K562 (cell line): ENCODE measurements around the gene CA5B. TPM values are rescaled to one million over a fixed set of nuclear protein-coding genes. Genes with fewer than 3 reads are reported as not detected.
"Not testable (repeated sequence)": the region's sequence is repeated elsewhere in the genome, so short reads cannot be mapped to it uniquely, and the experiment has no call there.

ENCODE experiments used
- ATAC-seq: fragments of 200-7000 bp; cut with Tn5 transposase; 3 replicates; pipeline ENCODE4 v1.9.1; 2020; ENCODE audit warnings: moderate library complexity
- BruUV-seq: library from RNA; stranded (reverse); fragments of 400-500 nt; replicated peaks from 2 replicates; lab custom pipeline; 2021; lab: Mats Ljungman, UMichigan
- CTCF ChIA-PET: fragments of 300-600 bp; formaldehyde crosslinking; extraction: SDS; loops from one replicate; lab custom pipeline; 2021; ENCODE audit warnings: low intra/inter-chr PET ratio; lab: Yijun Ruan, JAX
- POLR2A ChIA-PET: fragments of 300-600, 350-650 bp; sonication (Branson Sonifier 250); formaldehyde crosslinking; extraction: SDS; loops from one replicate; lab custom pipeline; 2021; ENCODE audit warnings: antibody characterized with exemption, inconsistent platforms; lab: Yijun Ruan, JAX
- DNase-seq, 4 experiments: peaks; one replicate each; pipeline versions ENCODE4 v3.0.0 to v3.0.0-alpha.2; 2011 to 2018; ENCODE audit warnings: low spot score in 3 of 4, mixed read lengths in 3 of 4; ENCODE audit errors: extremely low read depth in 1 of 4
- FAIRE-seq: peaks from 2 replicates; lab custom pipeline; 2011; peaks lifted over from hg19 to GRCh38; lab: Jason Lieb, UNC
- H2AFZ ChIP-seq: 2 replicates; pipeline ENCODE4 v1.6.0; 2011; ENCODE audit warnings: low read depth, low read length, control low read depth, inconsistent platforms
- H3K27ac ChIP-seq: fragments of 200-600 bp; 3 replicates; pipeline ENCODE4 v1.8.0; 2011; ENCODE audit warnings: low read depth, mild to moderate bottlenecking, control low read depth, inconsistent platforms, low read length, moderate library complexity, mixed read lengths; ENCODE audit errors: extremely low read depth
- H3K27me3 ChIP-seq, 2 experiments: fragments of 300-600 bp in 1 of 2; 2 replicates in 1 of 2; 3 replicates in 1 of 2; pipeline versions ENCODE4 v1.6.0 to v1.8.0; 2011; ENCODE audit warnings: inconsistent platforms in 2 of 2, low read length in 2 of 2, mild to moderate bottlenecking in 1 of 2, mixed read lengths in 1 of 2, moderate library complexity in 1 of 2; ENCODE audit not compliant: control insufficient read depth in 2 of 2, insufficient read depth in 2 of 2
- H3K36me3 ChIP-seq: fragments of 300-600 bp; 3 replicates; pipeline ENCODE4 v1.8.0; 2011; ENCODE audit warnings: mild to moderate bottlenecking, low read length, inconsistent platforms; ENCODE audit not compliant: control insufficient read depth, insufficient read depth
- H3K4me1 ChIP-seq, 2 experiments: fragments of 200-600 bp in 1 of 2; replicated peaks in 1 of 2; 2 replicates in 1 of 2; 3 replicates in 1 of 2; pipeline versions ENCODE4 v1.5.1 to v1.8.0; 2011; ENCODE audit warnings: inconsistent platforms in 2 of 2, low read length in 2 of 2, mild to moderate bottlenecking in 1 of 2, mixed read lengths in 1 of 2, moderate library complexity in 1 of 2; ENCODE audit not compliant: control insufficient read depth in 2 of 2, insufficient read depth in 2 of 2
- H3K4me2 ChIP-seq: 2 replicates; pipeline ENCODE4 v1.6.1; 2011; ENCODE audit warnings: low read length, control low read depth, inconsistent platforms, mixed read lengths; ENCODE audit not compliant: insufficient read depth
- H3K4me3 ChIP-seq: fragments of 200-600 bp; sonication (generic), shearing (Covaris generic); 2 replicates; pipeline ENCODE4 v1.5.1; 2016; ENCODE audit warnings: control low read depth, inconsistent platforms
- H3K79me2 ChIP-seq: fragments of 200-600 bp; 3 replicates; pipeline ENCODE4 v1.8.0; 2011; ENCODE audit warnings: low read length, inconsistent platforms; ENCODE audit not compliant: control insufficient read depth, insufficient read depth
- H3K9ac ChIP-seq, 2 experiments: 2 replicates each; pipeline versions ENCODE4 v1.6.0 to v1.6.1; 2011; ENCODE audit warnings: low read depth in 2 of 2, low read length in 2 of 2, control low read depth in 1 of 2, inconsistent platforms in 1 of 2, mild to moderate bottlenecking in 1 of 2, mixed read lengths in 1 of 2; ENCODE audit not compliant: insufficient read depth in 1 of 2
- H3K9me1 ChIP-seq: one replicate; pipeline ENCODE4 v1.6.0; 2011; ENCODE audit warnings: inconsistent platforms, mild to moderate bottlenecking, low read length, moderate library complexity; ENCODE audit not compliant: control insufficient read depth, insufficient read depth
- H3K9me3 ChIP-seq: replicated peaks from 2 replicates; pipeline ENCODE4 v1.5.1; 2011; ENCODE audit warnings: low read depth, low read length, inconsistent platforms; ENCODE audit not compliant: control insufficient read depth, insufficient read depth
- H4K20me1 ChIP-seq: replicated peaks from 2 replicates; pipeline ENCODE4 v1.6.1; 2011; ENCODE audit warnings: low read length, inconsistent platforms, mixed read lengths; ENCODE audit not compliant: control insufficient read depth, insufficient read depth
- ADNP ChIP-seq: fragments of 200-800 bp; sonication (Bioruptor generic); IDR thresholded peaks from 2 replicates; pipeline ENCODE4 v1.6.1; 2016; ENCODE audit warnings: missing genetic modification characterization, missing compliant biosample characterization
- ARID1B ChIP-seq: fragments of 450-650 bp; IDR thresholded peaks from 2 replicates; pipeline ENCODE4 v1.6.1; 2016; ENCODE audit warnings: antibody characterized with exemption, mild to moderate bottlenecking, inconsistent platforms
- C11orf30 ChIP-seq: fragments of 450-650 bp; IDR thresholded peaks from 2 replicates; pipeline ENCODE4 v1.6.1; 2016; ENCODE audit warnings: low read depth, mild to moderate bottlenecking
- CBFA2T3 ChIP-seq: fragments of 450-650 bp; IDR thresholded peaks from 2 replicates; pipeline ENCODE4 v1.6.1; 2017
- EWSR1 ChIP-seq: fragments of 450-650 bp; IDR thresholded peaks from 2 replicates; pipeline ENCODE4 v1.6.1; 2018; ENCODE audit warnings: borderline replicate concordance, mild to moderate bottlenecking, low read depth, moderate library complexity; ENCODE audit not compliant: partially characterized antibody
- FOSL1 ChIP-seq: fragments of 200-800 bp; sonication (Bioruptor generic); conservative IDR thresholded peaks from 2 replicates; pipeline ENCODE4 v1.6.1; 2016; ENCODE audit warnings: missing genetic modification characterization, missing compliant biosample characterization
- MEIS2 ChIP-seq: fragments of 450-650 bp; IDR thresholded peaks from 2 replicates; pipeline ENCODE4 v1.6.1; 2014; ENCODE audit warnings: mild to moderate bottlenecking; ENCODE audit not compliant: partially characterized antibody
- NCOR1 ChIP-seq: fragments of 450-650 bp; IDR thresholded peaks from 2 replicates; pipeline ENCODE4 v1.6.1; 2016; ENCODE audit warnings: mild to moderate bottlenecking, moderate library complexity
- SMAD4 ChIP-seq: fragments of 250-450 bp; sonication (Bioruptor Pico); conservative IDR thresholded peaks from 2 replicates; pipeline ENCODE4 v1.8.0; 2021; ENCODE audit warnings: inconsistent platforms, mild to moderate bottlenecking, moderate library complexity
- TCF3 ChIP-seq: sonication (generic); formaldehyde crosslinking; IDR thresholded peaks from 2 replicates; pipeline ENCODE4 v1.4.0; 2020; ENCODE audit warnings: mild to moderate bottlenecking, missing genetic modification reagents
- TEAD4 ChIP-seq, 2 experiments: sonication (generic) in 1 of 2; formaldehyde crosslinking in 1 of 2; IDR thresholded peaks; 2 replicates each; pipeline versions ENCODE4 v1.6.1 to v1.8.0; 2012 to 2022; ENCODE audit warnings: borderline replicate concordance in 1 of 2, inconsistent platforms in 1 of 2, low read length in 1 of 2, mild to moderate bottlenecking in 1 of 2, missing genetic modification reagents in 1 of 2
- TOE1 ChIP-seq, 2 experiments: fragments of 450-650 bp in 1 of 2; sonication (generic) in 1 of 2; formaldehyde crosslinking in 1 of 2; IDR thresholded peaks; 2 replicates each; pipeline versions ENCODE4 v1.7.1 to v1.8.0; 2016 to 2022; ENCODE audit warnings: borderline replicate concordance in 2 of 2, mild to moderate bottlenecking in 2 of 2, antibody characterized with exemption in 1 of 2, inconsistent platforms in 1 of 2, low read depth in 1 of 2, missing genetic modification reagents in 1 of 2, moderate library complexity in 1 of 2
- WGBS: fragments of 100-300 bp; shearing (Covaris generic); methylation state at CpG from one replicate; pipeline ENCODE4 v1.1.6; 2016; ENCODE audit warnings: low coverage, mixed read lengths; ENCODE audit not compliant: insufficient coverage; ENCODE audit errors: missing lambda C conversion rate; 5-methylcytosine and 5-hydroxymethylcytosine counted together
- in situ Hi-C: fragments of 300-500 bp; cut with MboI; formaldehyde crosslinking; loops from 4 replicates; pipeline ENCODE4 v1.15.0; 2018; ENCODE audit warnings: inconsistent platforms, mixed read lengths
- intact Hi-C: fragments of 100-400 bp; cut with micrococcal nuclease; formaldehyde crosslinking; loops from 2 replicates; pipeline ENCODE4 v1.14.2; 2022
- polyA plus RNA-seq, 8 experiments: library from polyadenylated mRNA; depleted of rRNA in 4 of 8; stranded (reverse) in 5 of 8; unstranded in 3 of 8; fragments of >200 nt; fragmentation: Nextera tagmentation in 2 of 8; fragmentation: Illumina TruSeq in 1 of 8; extraction: Ambion mirVana in 2 of 8; extraction: Trizol in 1 of 8; gene quantifications; 2 replicates each; pipeline versions ENCODE4 v1.2.1 to v1.2.3, GENCODE V29; 2011 to 2014; ENCODE audit warnings: inconsistent platforms in 1 of 8, missing spikeins in 1 of 8
- total RNA-seq, 7 experiments: library from RNA; depleted of rRNA in 6 of 7; stranded (reverse); fragments of >200 nt in 6 of 7; fragmentation: Illumina TruSeq in 2 of 7; extraction: Trizol in 2 of 7; gene quantifications; 2 replicates each; pipeline versions ENCODE4 v1.2.1 to v1.2.3, GENCODE V29; 2011 to 2021; ENCODE audit warnings: low replicate concordance in 1 of 7
- TF ChIP-seq, protein P1 (sequence below): fragments of 450-650 bp; IDR thresholded peaks from 2 replicates; pipeline ENCODE4 v1.6.1; 2016

CA5B gene
- total and polyA plus RNA-seq, 9 of the 15 experiments (the other 6 are each of a cell fraction or from before 2014, with no cell fraction given) = 0.55 to 3.7 (median 2.6) TPM

DNA sequence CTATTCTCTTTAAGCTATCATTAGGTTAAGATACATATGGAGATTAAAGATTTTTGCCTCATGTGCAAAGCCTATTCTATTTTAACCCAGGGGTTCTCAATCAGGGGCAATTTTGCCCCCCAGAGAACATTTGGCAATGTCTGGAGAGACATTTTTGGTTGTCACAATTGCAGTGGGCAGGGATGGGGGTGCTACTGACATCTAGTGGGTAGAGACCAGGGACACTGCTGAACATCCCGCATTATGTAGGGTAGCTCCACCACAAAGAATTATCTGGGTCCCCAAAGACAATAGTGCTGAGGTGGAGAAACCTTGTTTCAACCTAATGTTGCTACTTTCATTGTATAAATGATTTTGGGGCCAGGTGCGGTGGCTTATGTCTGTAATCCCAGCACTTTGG is 13.2 kb upstream of the CA5B start:
- H3K79me2 ChIP-seq = no peaks in the 10 kb centered on the region
- no peak overlapping the region for H3K4me2 ChIP-seq
- intact Hi-C loops = no loop called here
- no peaks in the 10 kb centered on the region for H4K20me1 ChIP-seq
- 73% methylated on average over 2 of the region's 2 CpGs for WGBS
- no peaks in the 10 kb centered on the region for H3K9me1 ChIP-seq
- POLR2A ChIA-PET = no interaction called here
- H3K27me3 ChIP-seq = no peaks in the 10 kb centered on the region
- H3K27ac ChIP-seq = no peak overlapping the region
- BruUV-seq = no TSS peak
- H3K9me3 ChIP-seq = no peaks in the 10 kb centered on the region
- CTCF ChIA-PET = no interaction called here
- H2AFZ ChIP-seq = no peak overlapping the region
- no peak overlapping the region for H3K9ac ChIP-seq
- H3K36me3 ChIP-seq = no peaks in the 10 kb centered on the region
- no peak overlapping the region for H3K4me3 ChIP-seq
- no peak for TF ChIP-seq C11orf30
- no peak for TF ChIP-seq ADNP (tag)
- no peak for TF ChIP-seq FOSL1
- TF ChIP-seq TOE1 (IDR thresholded peaks at IDR 0.05; ENCODE audit: borderline replicate concordance) = no peak
- TF ChIP-seq TOE1 (CRISPR knock-in tag; IDR thresholded peaks at IDR 0.05; ENCODE audit: borderline replicate concordance, low read depth) = no peak
- TF ChIP-seq EWSR1 = no peak
- TF ChIP-seq, all 486 proteins: peak for 0
- FAIRE-seq = no peak
- in situ Hi-C loops = no loop called here
- DNase-seq = no peak
- H3K4me1 ChIP-seq = no peaks in the 10 kb centered on the region
- ATAC-seq = no peak; the same call in 2 of the 3 replicates

- H3K9me3 ChIP-seq; FAIRE-seq; H2AFZ ChIP-seq; ATAC-seq; H3K27ac ChIP-seq; H3K27me3 ChIP-seq; intact Hi-C loops; H3K36me3 ChIP-seq; CTCF ChIA-PET; H3K9me1 ChIP-seq; BruUV-seq; H3K79me2 ChIP-seq; H4K20me1 ChIP-seq; DNase-seq; H3K4me1 ChIP-seq; H3K4me2 ChIP-seq; H3K4me3 ChIP-seq; in situ Hi-C loops; H3K9ac ChIP-seq; TF ChIP-seq TEAD4 (CRISPR knock-in tag; IDR thresholded peaks at IDR 0.05; ENCODE audit: borderline replicate concordance): not testable (repeated sequence)
- WGBS = 22% methylated on average over 4 of the region's 4 CpGs
- POLR2A ChIA-PET = interaction anchor here (0.7 kb wide), 2 partner anchors 25 to 48 kb away, joined by 3 read pairs; no protein-coding TSS in a partner anchor
- TF ChIP-seq CBFA2T3 = peak; percentile 48
- TF ChIP-seq ARID1B = peak; percentile 44; the same call in 1 of the 2 replicates
- TF ChIP-seq, protein P1, sequence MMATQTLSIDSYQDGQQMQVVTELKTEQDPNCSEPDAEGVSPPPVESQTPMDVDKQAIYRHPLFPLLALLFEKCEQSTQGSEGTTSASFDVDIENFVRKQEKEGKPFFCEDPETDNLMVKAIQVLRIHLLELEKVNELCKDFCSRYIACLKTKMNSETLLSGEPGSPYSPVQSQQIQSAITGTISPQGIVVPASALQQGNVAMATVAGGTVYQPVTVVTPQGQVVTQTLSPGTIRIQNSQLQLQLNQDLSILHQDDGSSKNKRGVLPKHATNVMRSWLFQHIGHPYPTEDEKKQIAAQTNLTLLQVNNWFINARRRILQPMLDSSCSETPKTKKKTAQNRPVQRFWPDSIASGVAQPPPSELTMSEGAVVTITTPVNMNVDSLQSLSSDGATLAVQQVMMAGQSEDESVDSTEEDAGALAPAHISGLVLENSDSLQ = 0 out of 2 replicates have a peak, but pooled peaks have one; percentile 26
- 0 out of 2 replicates have a peak, but pooled peaks have one; percentile 14 for TF ChIP-seq NCOR1
- peak; percentile 64 for TF ChIP-seq MEIS2
- peak; percentile 21; the same call in 1 of the 2 replicates for TF ChIP-seq TEAD4 (IDR thresholded peaks at IDR 0.05; ENCODE audit: low read length)
- TF ChIP-seq SMAD4 (CRISPR knock-in tag) = peak; percentile 59; the same call in 1 of the 2 replicates
- 0 out of 2 replicates have a peak, but pooled peaks have one; percentile 19 for TF ChIP-seq TCF3 (CRISPR knock-in tag)
These were observed 6.7 kb upstream of the CA5B start for GRCh38 chrX:15731368-15731767.
